Measurements from ENCODE around the gene CPLX3. TPM values are rescaled to one million over a fixed set of nuclear protein-coding genes. Genes with fewer than 3 reads are reported as not detected.

The CPLX3 gene
- total RNA-seq, 1 donor from 2014 or later: 0.91 TPM

DNA sequence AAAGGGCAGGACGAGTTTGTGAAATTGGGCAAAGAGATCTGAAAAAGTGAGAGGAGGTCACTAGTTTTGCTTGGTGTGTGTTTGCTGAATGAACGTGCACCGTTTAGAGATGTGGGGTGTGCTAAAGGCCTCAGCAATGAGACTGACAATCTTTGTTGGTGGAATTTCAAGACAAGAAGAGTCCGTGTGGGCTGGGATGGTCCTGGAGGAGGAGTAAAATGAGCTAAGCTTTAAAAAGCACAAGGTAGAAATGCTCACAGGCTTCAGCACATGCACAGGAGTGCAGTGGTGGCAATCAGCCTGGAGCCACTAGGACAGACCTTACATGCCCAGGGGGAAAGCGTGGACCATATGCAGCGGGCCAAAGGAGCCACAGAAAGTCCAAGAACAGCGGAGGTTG, 1.5 kb upstream of the CPLX3 start:
- intact Hi-C loops (cut with micrococcal nuclease): no loop called here

DNA sequence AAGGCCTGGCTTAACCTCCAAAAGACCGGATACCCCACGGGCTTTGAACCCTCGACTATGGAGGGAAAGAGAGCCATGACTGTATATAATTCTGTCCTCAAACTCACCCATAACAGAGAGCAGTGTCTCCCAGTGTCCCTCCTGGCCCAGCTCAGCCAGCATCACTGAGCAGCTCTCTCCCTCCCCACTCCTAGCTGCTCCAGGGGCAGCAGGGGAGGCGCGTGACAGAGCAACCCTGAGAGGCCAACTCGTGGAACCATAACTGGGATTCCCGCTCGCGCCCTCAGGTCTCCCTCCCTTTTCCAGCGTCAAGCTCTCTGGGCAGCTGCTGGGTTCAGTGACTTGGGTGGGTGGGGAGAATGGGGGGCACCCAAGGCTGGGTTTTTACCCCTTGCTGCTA, 561 bp upstream of the CPLX3 start:
- intact Hi-C loops (cut with micrococcal nuclease): no loop called here

DNA sequence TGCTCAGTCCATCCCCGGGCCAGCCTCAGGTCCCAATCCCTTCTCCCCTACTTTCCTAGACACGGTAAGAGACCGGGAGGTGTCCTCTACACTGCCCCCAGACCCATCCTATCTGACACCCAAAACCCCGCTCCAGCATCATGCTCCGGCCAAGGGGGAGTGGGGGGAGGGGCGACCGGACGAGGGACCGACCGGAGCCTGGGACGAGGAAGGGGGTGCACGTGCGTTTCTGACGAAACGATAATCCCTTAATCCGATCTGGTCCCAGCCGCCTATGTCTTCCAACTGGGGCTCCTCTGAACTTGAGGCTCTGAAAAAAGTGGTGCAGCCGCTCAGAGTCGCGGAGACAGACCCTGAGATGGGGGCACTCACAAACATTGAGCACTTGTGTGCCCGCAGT, 494 bp downstream of the CPLX3 start:
- intact Hi-C loops (cut with micrococcal nuclease): no loop called here

DNA sequence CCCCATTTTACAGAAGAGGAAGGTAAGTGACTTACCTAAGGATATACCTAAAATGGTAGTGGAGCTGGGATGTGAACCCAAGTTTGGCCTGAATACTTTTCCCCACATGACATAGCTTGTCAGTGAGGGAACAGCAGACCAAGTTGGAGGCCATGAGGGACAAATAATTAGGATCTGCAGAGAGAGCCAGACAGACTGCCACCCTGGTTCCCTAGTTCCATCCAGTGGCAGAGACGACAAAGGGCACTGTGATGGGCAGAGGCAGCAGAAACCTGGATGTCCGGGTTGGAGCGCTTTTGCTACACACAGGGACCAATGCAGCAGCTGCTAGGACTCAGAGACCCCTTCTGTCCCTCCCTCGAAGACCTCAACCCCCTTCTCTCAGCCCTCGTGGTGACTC, 1.2 kb downstream of the CPLX3 start:
- intact Hi-C loops (cut with micrococcal nuclease): no loop called here

DNA sequence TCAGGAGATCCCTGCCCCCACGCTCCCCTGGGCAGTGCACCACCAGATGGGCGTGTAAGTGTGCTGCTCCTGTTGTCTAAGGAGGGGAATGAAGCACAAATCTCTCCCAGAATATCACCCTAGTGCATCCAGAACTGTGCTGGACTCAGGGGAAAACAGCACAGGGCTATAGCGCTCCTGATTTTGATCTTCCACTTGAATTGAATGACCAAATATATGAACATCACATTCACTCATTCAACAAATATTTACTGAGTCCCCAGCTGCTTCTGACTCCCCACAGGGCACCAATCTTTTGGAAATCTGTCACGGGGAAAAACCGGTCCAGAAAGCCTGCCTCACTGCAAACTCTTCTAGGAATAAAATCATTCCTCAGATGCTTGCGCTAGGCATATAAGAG, 2.4 kb downstream of the CPLX3 start:
- intact Hi-C loops (cut with micrococcal nuclease): no loop called here

DNA sequence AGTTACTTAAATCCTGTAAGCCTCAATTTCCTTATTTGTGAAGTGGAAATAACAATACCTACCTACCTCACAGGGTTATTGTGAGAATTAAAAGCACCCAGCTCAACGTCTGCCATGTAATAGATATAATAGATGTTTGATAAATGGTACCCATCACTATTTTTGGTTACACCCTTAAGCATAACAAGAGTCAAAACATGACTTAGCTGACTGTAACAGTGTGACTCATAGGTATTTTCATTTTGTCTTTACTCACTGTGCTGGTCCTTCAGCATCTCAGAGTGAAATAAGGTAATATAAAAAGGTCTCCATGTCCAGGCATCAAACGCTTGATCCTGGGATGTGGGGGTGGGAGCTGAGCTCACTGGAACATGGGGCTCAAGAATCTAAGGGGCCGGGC, 3.1 kb downstream of the CPLX3 start:
- intact Hi-C loops (cut with micrococcal nuclease): no loop called here

DNA sequence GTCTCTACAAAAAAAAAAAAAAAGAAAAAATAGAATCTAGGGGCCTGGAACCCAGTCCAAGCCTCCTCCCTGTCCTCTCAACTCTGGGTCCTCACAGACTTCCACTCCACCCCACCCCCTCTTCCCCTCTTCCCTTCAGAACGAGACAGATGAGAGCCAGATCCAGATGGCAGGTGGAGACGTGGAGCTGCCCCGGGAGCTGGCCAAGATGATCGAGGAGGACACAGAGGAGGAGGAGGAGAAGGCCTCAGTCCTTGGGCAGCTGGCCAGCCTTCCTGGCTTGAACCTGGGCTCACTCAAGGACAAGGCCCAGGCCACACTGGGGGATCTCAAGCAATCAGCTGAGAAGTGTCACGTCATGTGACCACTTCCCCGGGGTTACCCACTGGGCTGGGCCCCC, 3.6 kb downstream of the CPLX3 start:
- intact Hi-C loops (cut with micrococcal nuclease): no loop called here

DNA sequence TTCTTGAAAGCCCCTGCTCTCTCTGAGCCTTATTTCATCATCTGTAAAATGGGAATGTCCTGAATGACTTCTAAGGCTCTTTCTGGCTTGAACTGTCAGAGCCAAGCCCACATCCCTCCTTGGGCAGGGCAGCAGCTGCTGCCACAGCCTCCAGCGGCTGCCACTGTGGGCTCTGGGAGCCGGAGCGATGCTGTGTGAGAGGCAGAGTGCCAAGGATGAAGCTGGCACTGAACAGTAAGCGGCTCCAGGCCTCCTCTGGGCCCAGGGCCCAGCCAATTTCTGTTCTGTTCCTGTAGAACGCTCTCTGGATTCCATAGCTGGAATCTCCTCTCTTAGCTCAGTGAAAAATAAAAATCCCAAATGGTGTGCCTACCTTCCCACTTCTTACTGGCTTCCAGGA, 4.4 kb downstream of the CPLX3 start:
- intact Hi-C loops (cut with micrococcal nuclease): no loop called here

DNA sequence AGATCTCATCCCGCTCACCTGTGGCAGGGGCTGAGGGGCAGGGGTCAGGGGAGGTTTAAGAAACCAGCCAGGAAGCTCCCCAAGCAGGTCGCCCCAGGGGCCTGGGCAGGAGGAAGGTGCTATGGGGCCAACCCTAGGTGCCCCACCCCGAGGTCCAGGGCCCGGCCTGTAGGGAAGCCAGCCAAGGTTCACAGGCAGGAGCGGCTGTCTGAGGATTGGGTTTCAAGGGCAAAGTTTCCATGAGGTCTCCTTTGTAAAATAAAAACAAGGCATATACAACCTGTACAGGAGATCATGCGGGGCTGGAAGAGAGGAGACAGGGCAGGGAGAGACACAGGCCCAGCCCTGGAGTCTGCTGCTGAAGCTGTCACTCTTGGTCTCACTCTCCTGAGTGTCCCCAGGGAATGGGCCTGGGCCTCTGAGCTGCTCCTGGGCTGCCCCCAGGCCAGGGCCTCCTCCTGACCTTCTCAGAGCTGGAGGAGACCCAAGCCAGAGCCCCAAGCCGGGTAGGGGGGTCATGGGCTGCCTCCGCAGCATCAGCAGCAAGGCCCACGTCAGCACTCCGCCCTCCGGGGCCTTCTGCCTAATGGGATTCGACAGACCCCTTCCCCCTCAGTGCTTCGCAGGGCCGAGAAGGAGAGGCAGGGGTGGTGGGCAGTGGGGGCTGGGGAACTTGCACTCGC, 5.5 kb downstream of the CPLX3 start:
- intact Hi-C loops (cut with micrococcal nuclease): no loop called here

DNA sequence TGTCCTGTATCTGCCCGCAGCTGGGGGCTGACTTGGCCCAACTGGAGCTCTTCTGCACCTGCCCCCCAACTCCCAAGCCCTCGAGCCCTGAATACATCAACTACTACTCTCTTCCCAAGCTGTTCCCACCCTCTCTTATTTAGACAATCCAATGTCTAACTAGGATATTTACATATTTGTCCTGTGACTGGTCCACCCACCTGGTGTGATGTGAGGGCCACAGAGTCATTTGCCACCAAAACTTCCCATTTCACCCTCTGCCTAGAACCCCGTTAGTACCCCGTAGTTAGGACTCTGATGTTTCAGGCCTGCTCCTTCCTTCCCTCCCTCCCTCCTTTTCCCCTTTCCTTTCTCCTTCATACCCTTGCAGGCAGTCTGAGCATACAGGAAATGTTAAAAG, 6.4 kb downstream of the CPLX3 start:
- intact Hi-C loops (cut with micrococcal nuclease): no loop called here

DNA sequence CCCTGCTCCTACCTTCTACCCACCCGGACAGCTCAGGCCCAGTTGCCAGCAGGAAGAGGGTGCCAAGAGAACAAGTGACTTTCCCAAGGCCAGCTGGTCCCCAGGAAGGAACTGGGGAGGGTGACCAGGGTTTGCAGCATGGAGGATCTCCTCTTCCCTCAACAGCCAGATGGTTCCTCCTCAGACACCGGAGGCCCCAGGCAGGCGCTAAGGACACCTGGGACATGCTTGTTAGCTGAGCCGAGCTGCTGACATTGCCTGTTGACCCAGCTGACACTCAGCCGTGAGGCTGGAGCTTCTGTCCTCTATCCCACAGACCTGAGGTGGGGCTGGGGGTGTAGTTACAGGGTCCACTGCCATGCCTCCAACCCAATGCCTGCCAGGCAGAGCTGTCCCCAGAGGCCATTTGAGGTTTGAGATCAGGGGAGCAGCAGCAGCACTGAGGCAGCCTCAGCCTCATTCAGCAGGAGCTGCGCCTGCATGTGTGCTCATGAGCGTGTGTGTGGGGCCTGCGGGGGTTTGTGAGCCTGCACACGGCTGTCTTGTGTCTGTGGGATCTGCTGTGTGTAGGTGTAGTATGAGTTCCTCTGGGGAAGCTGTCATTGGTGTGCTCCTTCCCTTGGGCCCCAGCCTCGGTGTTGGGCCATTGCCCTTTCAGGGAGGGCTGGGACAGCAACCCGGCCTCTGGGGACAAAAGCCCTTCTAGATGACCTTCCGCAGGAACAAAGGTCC, 7.1 kb downstream of the CPLX3 start:
- intact Hi-C loops (cut with micrococcal nuclease): no loop called here

DNA sequence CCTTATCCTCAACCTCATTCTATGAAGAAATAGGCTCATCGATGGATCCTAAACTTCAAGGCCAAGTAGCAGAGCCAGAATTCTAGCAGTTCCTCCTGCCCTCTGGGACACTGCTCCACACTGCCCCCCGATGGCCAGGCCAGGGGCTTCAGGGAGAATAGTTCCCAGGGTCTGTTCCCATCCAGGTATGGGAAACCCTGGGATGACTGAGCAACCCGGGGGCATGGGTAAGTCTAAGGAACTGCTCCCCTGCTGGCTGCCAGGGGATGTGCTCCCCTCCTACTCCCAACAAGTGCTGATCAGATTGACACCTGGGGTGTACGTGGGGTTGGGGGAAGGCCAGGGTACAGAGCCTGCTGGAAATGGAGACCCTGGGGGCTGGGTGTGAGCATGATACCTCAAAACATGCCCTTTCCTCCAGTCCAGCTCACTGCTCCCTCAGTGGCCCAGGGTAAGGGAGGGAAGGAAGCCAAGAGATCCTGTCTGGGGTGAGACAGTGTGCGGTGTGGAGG, 8.9 kb downstream of the CPLX3 start:
- intact Hi-C loops (cut with micrococcal nuclease): loop anchor here (1.0 kb wide), 2 partner anchors 64 to 200 kb away; no protein-coding TSS in a partner anchor

DNA sequence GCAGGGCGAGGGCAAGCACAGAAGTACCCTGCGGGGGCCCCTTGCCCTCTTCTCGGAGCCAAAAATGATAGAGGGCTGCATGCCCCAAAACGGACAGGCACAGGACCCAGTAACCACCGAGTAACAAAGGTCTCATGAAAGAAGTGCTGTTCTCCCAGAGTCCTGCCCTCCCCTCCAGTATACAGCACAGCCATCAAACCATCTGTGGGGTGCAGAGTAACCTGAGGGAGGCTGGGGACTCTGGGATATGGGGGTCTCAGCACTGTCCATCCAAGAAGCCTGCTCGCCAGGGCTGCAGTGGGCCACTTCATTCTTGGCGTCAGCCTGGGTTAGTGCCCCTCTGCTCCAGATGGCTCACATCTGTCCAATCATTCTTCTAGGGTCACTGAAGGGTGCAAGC, 10.4 kb downstream of the CPLX3 start:
- intact Hi-C loops (cut with micrococcal nuclease): no loop called here

DNA sequence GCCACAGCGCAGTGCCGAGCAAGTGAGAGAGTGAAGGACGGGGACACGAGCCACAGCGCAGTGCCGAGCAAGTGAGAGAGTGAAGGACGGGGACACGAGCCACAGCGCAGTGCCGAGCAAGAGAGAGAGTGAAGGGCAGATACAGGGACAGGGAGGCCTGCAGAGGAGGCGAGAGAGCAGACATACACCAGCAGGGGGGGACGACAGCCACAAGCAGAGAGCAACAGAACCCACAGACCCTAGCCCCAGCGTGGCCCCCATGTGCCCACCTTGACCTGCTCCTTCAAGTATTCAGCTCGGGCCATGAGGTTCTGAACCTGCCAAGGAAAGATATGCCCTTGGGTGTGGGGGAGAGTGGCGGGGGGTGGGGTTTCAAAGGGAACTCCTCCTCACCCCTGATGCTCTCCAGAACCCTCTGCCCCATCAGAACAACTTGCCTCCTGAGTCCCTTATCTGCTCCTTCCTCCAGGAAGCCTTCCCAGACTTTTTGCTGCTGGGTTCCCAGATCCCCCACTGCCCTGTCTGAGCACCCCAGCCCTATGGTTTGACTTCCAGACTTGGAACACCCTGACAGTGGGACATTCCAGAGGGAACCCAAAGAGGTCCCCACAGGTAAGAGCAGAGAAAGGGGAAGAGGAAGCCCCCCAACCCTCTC, 11.2 kb downstream of the CPLX3 start:
- intact Hi-C loops (cut with micrococcal nuclease): no loop called here

DNA sequence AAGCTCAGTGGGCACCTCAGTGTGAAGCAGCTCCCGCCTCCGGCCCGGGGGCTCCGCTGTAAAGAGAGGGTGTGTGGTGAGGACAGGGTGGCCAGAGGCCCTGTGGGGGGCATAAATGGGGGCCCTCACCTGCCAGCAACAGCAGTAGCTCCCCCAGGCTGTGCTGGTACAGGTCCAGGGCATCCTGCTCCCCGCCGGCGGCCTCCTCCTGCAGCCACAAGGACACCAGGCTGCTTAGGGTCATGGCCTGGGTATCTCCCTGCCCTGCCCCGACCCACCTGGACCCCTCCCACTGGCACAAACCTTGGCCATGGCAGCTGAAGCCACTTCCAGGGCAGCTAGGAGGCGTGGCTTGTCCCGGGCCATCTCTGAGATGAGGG, 11.7 kb downstream of the CPLX3 start:
- intact Hi-C loops (cut with micrococcal nuclease): no loop called here

DNA sequence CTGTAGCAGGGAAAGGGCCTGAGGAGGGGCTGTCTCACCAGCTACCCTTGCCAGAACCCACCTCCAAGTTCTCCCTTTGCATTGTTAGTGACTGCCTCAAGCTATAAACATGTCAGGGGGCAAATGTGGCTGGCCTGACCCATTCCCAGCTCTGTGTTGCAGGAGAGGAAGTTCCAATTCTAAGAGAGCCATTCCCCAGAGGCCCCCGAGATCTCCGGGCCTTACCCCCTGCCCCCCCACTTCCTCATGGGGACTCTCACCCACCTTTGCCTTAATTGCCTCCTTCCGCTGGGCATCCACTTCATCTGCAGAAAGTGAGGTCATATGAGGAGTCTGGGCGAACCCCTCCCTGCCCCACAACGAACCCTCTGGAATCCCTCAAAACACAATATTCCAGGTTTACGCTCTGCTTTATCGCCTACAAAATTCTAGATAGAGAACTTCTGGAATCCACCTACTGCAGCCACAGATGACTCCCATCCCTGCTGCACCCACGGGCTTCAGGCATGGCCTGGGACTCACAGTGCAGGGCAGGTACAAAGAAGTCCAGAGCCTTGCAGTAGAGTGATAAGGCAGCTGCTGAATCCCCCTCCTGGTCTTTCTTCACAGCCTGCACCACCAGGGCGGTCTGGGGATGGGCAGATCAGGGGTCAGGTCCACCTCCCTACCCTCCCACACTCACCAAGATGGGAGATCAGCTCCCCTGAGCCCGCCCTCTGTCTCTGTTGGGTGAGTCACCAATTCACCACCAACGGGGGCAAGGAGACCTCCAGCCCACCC, 12.5 kb downstream of the CPLX3 start:
- intact Hi-C loops (cut with micrococcal nuclease): no loop called here

DNA sequence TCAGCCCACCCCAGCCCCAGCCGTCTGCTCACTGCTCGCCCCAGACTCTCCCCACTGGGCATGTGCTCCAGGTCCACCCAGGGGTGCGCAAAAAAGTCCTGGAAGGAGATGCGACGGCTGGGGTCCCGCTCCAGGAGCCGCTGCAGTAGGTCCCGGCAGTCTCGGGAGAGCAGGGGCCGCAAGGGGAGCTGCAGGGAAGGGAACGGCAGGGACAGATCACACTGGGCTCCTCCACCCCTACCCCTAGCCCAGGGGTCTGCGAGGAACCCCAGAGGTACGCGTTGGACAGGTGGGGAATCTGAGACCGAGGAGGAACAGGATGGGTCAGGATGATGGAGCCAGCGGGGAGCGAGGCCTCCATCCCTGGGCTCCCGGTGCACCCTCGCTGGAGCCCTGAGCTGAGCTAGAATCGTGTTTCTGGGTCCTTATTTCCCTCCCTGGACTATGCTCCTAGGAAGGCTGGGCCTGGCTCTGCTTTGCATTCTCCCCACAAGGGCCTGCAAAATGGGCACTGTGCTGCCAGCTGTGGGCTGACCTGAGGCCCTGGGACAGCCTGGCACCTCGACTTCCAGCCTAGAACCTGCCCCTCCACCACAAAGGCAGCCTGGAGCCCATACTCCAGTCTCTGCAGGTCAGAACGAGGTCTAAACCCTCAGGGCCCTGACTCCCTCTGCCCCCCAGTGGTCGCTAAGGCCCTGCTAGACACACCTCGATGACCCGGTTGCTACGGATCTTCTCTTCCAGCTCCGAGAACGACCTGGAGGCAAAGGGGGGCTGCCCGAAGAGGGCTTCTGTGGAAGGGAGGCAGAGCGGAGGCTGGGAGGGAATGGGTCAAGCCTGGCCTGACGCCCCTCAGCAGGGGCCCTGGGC, 13.3 kb downstream of the CPLX3 start:
- intact Hi-C loops (cut with micrococcal nuclease): no loop called here

DNA sequence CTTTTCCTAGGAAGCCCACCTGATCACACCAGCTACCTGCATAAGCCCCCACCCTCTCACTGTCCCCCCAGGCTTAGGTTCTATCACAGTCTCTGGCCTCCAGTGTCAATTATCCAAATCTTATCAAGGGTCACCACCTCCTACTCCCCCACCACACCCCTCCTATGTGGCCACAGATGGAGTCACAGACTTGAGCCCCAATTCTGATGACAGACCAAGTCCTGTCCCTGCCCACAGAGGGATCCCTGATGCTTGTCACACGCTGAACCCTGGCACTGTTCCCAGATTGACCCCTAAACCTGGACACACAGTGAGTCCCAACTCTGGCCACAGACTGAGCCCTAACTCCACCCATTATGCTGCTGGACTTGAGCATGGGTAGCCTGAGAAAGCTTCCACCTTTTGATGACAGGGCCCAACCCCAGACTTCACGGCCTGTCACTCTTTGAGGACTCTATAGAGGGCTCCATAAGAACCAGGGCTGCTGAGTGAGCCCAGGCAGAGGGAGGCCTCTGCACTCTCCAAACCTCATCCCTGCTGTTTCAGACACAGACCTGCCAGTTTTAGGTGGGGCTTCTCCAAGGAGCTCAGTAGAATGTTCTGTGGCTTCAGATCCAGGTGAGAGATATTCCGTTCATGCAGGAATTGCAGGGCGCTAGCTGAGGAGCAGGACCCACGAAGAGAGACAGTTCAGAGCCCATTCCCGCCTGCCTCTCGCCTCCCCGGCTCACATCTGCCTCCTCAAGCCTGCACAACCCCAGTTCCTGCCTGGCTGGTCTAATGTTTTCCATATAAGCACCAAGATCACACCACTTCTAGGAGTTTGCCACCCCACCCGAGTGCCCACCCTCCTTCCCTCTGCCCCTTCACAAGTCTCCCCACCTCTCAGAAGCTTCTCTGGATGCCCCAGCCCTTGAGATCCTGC, 14.7 kb downstream of the CPLX3 start:
- intact Hi-C loops (cut with micrococcal nuclease): no loop called here

DNA sequence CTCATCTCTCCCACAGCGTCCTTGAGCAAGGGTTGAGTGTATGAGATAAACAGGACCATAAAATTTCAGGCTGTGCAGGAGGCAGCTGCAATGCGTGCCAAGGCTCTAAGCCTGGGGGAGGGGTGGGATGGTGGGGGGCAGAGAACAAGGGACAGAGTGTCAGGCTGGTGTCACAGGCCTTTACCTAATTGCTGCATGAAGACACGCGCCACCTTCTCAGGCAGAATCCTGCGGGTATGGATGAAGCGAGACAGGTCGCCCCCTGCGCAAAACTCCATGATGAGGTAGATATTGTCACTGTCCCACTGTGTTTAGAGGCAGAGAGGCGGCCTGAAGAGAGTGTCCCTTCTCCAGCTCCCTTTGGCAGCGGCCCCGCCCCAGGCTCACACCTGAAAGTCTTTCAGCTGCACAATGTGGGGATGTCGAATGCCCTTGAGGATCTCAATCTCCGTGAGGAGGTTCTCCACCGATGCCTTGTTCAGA, 15.5 kb downstream of the CPLX3 start:
- intact Hi-C loops (cut with micrococcal nuclease): loop anchor here (2.0 kb wide), 3 partner anchors 61 to 611 kb away; partner anchors contain the start of gene ARID3B

Data from T-helper 1 cell treated with Interleukin-12 subunit alpha and Interleukin-12 subunit beta and Interleukin-4 antibody, amounts not matched to agents 30 ng/mL and 1 ng/mL, for 36 hours (primary cell).